ENCODE measurements around the gene ADIRF. TPM values are rescaled to one million over a fixed set of nuclear protein-coding genes. Genes with fewer than 3 reads are reported as not detected.

The ADIRF gene
- total RNA-seq, 2 donors from 2014 or later = 0.53 TPM; not detected in 1

GRCh38 chr10:86964061-86964846, 4.0 kb upstream of the ADIRF start:
- Mint-ChIP-seq H3K4me3 (no peak overlapping the region), H3K36me3 (ENCODE audit: low read depth) (no peaks in the 10 kb centered on the region), H3K9me3 (no peaks in the 10 kb centered on the region), H3K27ac (no peak overlapping the region), H3K27me3 (ENCODE audit: insufficient read depth) (no peaks in the 10 kb centered on the region), H3K4me1 (peaks cover 18% of the 10 kb centered on the region)
- Histone ChIP-seq H3K9me3 (ENCODE audit: control insufficient read depth, low read length) (no peaks in the 10 kb centered on the region), H3K9ac (ENCODE audit: extremely low read depth, low read length, poor library complexity, severe bottlenecking) (no peak overlapping the region), H3K4me3 (ENCODE audit: low read length) (no peak overlapping the region), H3K27ac (ENCODE audit: low read depth, low read length) (no peak overlapping the region), H3K27me3 (ENCODE audit: control insufficient read depth, insufficient read depth, low read length, poor library complexity, severe bottlenecking) (no peaks in the 10 kb centered on the region), H3K36me3 (ENCODE audit: control insufficient read depth, insufficient read depth, low read length) (no peaks in the 10 kb centered on the region), H3K4me1 (ENCODE audit: control insufficient read depth, insufficient read depth, low read length) (peaks cover 4% of the 10 kb centered on the region)
- 89 to 94% methylated on average over 8 to 13 of the region's 13 CpGs for WGBS, 2 experiments (ENCODE audit: insufficient coverage in 1 of 2, insufficient read length in 1 of 2)
- no peak for TF ChIP-seq CTCF (conservative IDR thresholded peaks at IDR 0.05)
- peak; percentile 47 for DNase-seq

- WGBS, 2 experiments (ENCODE audit: insufficient coverage in 1 of 2, insufficient read length in 1 of 2) = 94% methylated on average over 2 of the region's 2 CpGs; no CpG with 5 or more reads in 1 of the 2 experiments
- no peaks in the 10 kb centered on the region for H3K27me3 ChIP-seq (ENCODE audit: control insufficient read depth, insufficient read depth, low read length, poor library complexity, severe bottlenecking)
- H3K4me3 ChIP-seq (ENCODE audit: low read length) = no peak overlapping the region
- no peaks in the 10 kb centered on the region for H3K9me3 ChIP-seq (ENCODE audit: control insufficient read depth, low read length)
- no peak for DNase-seq
- H3K4me3 Mint-ChIP-seq = no peak overlapping the region
- no peak overlapping the region for H3K9ac ChIP-seq (ENCODE audit: extremely low read depth, low read length, poor library complexity, severe bottlenecking)
- H3K4me1 ChIP-seq (ENCODE audit: control insufficient read depth, insufficient read depth, low read length) = peaks cover 4% of the 10 kb centered on the region
- H3K27ac Mint-ChIP-seq = no peak overlapping the region
- no peaks in the 10 kb centered on the region for H3K36me3 Mint-ChIP-seq (ENCODE audit: low read depth)
- H3K27me3 Mint-ChIP-seq (ENCODE audit: insufficient read depth) = no peaks in the 10 kb centered on the region
- no peaks in the 10 kb centered on the region for H3K36me3 ChIP-seq (ENCODE audit: control insufficient read depth, insufficient read depth, low read length)
- H3K4me1 Mint-ChIP-seq = peaks cover 15% of the 10 kb centered on the region
- TF ChIP-seq CTCF (conservative IDR thresholded peaks at IDR 0.05) = no peak
- H3K27ac ChIP-seq (ENCODE audit: low read depth, low read length) = no peak overlapping the region
- H3K9me3 Mint-ChIP-seq = no peaks in the 10 kb centered on the region
Observed at GRCh38 chr10:86964847-86965190, 3.5 kb upstream of the ADIRF start.

GRCh38 chr10:86965986-86966654, 2.2 kb upstream of the ADIRF start:
- Histone ChIP-seq H3K4me1 (ENCODE audit: control insufficient read depth, insufficient read depth, low read length) (peaks cover 4% of the 10 kb centered on the region), H3K9ac (ENCODE audit: extremely low read depth, low read length, poor library complexity, severe bottlenecking) (no peak overlapping the region), H3K27ac (ENCODE audit: low read depth, low read length) (no peak overlapping the region), H3K36me3 (ENCODE audit: control insufficient read depth, insufficient read depth, low read length) (no peaks in the 10 kb centered on the region), H3K4me3 (ENCODE audit: low read length) (no peak overlapping the region), H3K27me3 (ENCODE audit: control insufficient read depth, insufficient read depth, low read length, poor library complexity, severe bottlenecking) (peaks cover 9% of the 10 kb centered on the region), H3K9me3 (ENCODE audit: control insufficient read depth, low read length) (no peaks in the 10 kb centered on the region)
- TF ChIP-seq CTCF (conservative IDR thresholded peaks at IDR 0.05) = no peak
- Mint-ChIP-seq H3K27ac (peak overlapping the region; percentile 90), H3K36me3 (ENCODE audit: low read depth) (no peaks in the 10 kb centered on the region), H3K9me3 (no peaks in the 10 kb centered on the region), H3K27me3 (ENCODE audit: insufficient read depth) (peaks cover 3% of the 10 kb centered on the region), H3K4me3 (no peak overlapping the region), H3K4me1 (peaks cover 13% of the 10 kb centered on the region)
- WGBS, 2 experiments (ENCODE audit: insufficient coverage in 1 of 2, insufficient read length in 1 of 2) = 77 to 78% methylated on average over 4 to 10 of the region's 11 CpGs
- DNase-seq = no peak
